ENCODE data around the gene RPUSD3.
A peak's percentile ranks its signal among the peaks of the same experiment; 100 is the strongest.

The RPUSD3 gene

DNA sequence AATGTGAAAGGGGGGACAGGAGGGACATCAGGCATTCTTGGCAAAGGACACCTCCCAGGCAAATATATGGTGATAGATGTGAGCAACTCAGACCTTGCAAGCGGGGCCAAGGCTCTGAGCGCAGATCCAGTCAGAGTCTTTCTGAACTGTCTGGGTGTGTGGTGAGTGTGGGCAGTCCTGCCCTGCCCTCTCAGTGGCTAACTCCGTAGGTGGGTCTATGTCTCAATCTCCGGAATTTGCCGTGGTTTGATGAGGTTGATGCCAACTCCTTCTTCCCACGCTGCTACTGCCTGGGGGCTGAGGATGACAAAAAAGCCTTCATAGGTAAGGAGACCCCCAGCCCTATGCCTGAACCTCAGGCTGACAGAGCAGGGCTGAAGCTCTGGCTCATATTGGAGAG lies 26.4 kb downstream of the RPUSD3 start:
- H3K4me3 ChIP-seq (ENCODE audit: low read depth, low read length) = no peak overlapping the region
- no peak for DNase-seq (ENCODE audit: low read depth)

DNA sequence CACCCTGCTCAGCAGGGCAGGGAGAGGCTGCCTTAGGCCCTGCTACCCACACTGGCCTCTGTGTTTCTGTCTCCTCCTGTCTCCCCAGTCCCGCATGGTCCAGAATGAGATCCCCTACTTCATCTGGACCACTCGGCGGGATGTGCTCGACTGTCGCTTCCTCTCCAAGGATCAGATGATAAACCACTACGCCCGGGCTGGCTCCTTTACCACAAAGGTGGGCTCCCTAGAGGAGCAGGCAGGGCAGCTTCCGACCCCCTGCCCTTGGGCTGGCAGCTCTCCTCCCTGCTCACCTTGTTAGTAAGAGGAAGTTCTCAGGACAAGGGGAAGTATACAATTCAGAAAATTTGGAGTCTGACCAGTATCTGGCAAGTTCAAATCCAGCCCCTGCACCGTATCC lies 27.8 kb downstream of the RPUSD3 start:
- DNase-seq (ENCODE audit: low read depth) = no peak
- TF ChIP-seq CTCF (IDR thresholded peaks at IDR 0.05; ENCODE audit: control insufficient read depth, extremely low read depth, insufficient read depth) = no peak
- no peak overlapping the region for H3K4me3 ChIP-seq (ENCODE audit: low read depth, low read length)

More for the DNA sequence above, 26.4 kb downstream of the RPUSD3 start:
- no peak for TF ChIP-seq CTCF (IDR thresholded peaks at IDR 0.05; ENCODE audit: control insufficient read depth, extremely low read depth, insufficient read depth)

- no peak for TF ChIP-seq CTCF (IDR thresholded peaks at IDR 0.05; ENCODE audit: control insufficient read depth, extremely low read depth, insufficient read depth)
- no peak for DNase-seq (ENCODE audit: low read depth)
- H3K4me3 ChIP-seq (ENCODE audit: low read depth, low read length) = no peak overlapping the region
These were observed 30.8 kb downstream of the RPUSD3 start for GRCh38 chr3:9812870-9813483.

DNA sequence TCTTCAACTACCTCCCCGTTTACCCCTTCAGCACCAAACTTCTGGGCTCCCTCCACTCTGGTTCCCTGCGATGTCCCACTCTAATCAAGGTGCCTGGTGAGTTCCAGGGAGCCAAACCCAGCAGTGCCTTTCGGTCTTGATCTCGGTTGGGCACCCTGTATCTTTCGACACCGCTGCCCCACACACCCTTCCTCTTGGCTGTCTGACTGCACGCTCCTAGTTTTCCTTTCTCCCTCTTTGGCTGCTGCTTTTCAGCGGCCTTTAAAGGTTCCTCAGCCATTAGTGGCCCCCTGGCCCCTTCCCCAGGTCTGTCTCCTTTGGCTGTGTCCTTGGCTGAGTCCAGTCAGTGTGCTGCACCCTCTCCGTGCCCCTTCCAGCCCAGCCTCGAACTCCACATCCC lies 33.0 kb downstream of the RPUSD3 start:
- no peak for DNase-seq (ENCODE audit: low read depth)
- peak overlapping the region; percentile 62; the same call in 1 of the 2 replicates for H3K4me3 ChIP-seq (ENCODE audit: low read depth, low read length)
- no peak for TF ChIP-seq CTCF (IDR thresholded peaks at IDR 0.05; ENCODE audit: control insufficient read depth, extremely low read depth, insufficient read depth)

DNA sequence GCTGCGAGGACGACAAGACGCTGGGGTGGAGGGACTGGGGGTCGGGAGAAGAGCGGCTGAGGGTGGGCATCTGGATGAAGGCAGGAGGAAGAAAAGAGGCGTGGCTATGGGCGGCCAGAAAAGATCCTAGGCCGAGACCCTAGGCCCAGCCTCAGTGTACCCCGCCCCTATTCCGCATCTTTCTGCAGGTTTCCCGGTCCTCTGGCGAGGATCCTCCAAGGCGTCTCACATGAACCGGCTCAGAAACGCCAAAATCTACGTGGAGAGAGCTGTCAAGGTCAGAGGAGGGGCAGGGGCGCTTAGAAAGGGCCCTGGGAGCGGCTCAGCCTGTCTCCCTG lies 33.4 kb downstream of the RPUSD3 start:
- peak overlapping the region; percentile 62 for H3K4me3 ChIP-seq (ENCODE audit: low read depth, low read length)
- DNase-seq (ENCODE audit: low read depth) = no peak
- no peak for TF ChIP-seq CTCF (IDR thresholded peaks at IDR 0.05; ENCODE audit: control insufficient read depth, extremely low read depth, insufficient read depth)

- DNase-seq (ENCODE audit: low read depth) = no peak
- no peak for TF ChIP-seq CTCF (IDR thresholded peaks at IDR 0.05; ENCODE audit: control insufficient read depth, extremely low read depth, insufficient read depth)
- peak within 1 kb of the TSS; percentile 62 for H3K4me3 ChIP-seq (ENCODE audit: low read depth, low read length)
These were observed 34.0 kb downstream of the RPUSD3 start, which contains the start of gene TTLL3 for GRCh38 chr3:9809615-9810432. Gene TTLL3, plus strand, starts transcription at chr3:9810262. Its CDS starts 400 bp downstream, at chr3:9810662.

All from LNCaP clone FGC (cell line).